Measurements from ENCODE around the gene A4GNT.

The A4GNT gene

DNA sequence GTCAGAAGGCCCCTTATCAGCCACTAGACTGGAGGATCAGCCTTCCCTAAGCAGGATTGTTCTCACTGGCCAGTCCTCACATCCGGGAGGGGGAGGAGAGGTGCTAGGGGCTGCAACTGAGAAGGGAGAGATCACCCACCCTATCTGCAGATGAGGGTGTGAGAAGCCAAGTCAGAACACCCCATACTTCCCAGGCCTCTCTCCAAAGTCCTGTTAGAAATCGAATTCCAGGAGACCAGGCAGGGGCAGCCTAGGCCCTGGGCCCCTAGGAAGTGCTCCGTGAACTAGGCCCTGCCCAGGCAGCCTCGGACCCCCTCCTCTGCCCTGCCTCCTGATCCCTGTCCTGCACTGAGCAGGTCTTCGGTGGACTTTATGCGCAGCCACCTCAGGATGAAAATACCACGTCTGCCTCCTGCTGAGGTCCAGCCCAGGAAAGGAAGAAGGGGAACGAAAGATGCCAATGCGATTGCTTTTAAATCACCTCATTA lies 17.7 kb downstream of the A4GNT start:
- TF ChIP-seq, protein P1, sequence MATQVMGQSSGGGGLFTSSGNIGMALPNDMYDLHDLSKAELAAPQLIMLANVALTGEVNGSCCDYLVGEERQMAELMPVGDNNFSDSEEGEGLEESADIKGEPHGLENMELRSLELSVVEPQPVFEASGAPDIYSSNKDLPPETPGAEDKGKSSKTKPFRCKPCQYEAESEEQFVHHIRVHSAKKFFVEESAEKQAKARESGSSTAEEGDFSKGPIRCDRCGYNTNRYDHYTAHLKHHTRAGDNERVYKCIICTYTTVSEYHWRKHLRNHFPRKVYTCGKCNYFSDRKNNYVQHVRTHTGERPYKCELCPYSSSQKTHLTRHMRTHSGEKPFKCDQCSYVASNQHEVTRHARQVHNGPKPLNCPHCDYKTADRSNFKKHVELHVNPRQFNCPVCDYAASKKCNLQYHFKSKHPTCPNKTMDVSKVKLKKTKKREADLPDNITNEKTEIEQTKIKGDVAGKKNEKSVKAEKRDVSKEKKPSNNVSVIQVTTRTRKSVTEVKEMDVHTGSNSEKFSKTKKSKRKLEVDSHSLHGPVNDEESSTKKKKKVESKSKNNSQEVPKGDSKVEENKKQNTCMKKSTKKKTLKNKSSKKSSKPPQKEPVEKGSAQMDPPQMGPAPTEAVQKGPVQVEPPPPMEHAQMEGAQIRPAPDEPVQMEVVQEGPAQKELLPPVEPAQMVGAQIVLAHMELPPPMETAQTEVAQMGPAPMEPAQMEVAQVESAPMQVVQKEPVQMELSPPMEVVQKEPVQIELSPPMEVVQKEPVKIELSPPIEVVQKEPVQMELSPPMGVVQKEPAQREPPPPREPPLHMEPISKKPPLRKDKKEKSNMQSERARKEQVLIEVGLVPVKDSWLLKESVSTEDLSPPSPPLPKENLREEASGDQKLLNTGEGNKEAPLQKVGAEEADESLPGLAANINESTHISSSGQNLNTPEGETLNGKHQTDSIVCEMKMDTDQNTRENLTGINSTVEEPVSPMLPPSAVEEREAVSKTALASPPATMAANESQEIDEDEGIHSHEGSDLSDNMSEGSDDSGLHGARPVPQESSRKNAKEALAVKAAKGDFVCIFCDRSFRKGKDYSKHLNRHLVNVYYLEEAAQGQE (IDR thresholded peaks at IDR 0.05; ENCODE audit: insufficient replicate concordance, low read depth): no peak
- TF ChIP-seq GABPA (IDR thresholded peaks at IDR 0.05; ENCODE audit: low read depth): no peak
- TF ChIP-seq, protein P2, sequence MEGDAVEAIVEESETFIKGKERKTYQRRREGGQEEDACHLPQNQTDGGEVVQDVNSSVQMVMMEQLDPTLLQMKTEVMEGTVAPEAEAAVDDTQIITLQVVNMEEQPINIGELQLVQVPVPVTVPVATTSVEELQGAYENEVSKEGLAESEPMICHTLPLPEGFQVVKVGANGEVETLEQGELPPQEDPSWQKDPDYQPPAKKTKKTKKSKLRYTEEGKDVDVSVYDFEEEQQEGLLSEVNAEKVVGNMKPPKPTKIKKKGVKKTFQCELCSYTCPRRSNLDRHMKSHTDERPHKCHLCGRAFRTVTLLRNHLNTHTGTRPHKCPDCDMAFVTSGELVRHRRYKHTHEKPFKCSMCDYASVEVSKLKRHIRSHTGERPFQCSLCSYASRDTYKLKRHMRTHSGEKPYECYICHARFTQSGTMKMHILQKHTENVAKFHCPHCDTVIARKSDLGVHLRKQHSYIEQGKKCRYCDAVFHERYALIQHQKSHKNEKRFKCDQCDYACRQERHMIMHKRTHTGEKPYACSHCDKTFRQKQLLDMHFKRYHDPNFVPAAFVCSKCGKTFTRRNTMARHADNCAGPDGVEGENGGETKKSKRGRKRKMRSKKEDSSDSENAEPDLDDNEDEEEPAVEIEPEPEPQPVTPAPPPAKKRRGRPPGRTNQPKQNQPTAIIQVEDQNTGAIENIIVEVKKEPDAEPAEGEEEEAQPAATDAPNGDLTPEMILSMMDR (IDR thresholded peaks at IDR 0.05; ENCODE audit: insufficient read depth, low read length): no peak
- Histone ChIP-seq H3K4me3 (replicated peaks; ENCODE audit: insufficient read depth, low read length) (peak overlapping the region; percentile 83), H3K27ac (replicated peaks) (no peak overlapping the region), H3K27me3 (ENCODE audit: insufficient read depth, poor library complexity, severe bottlenecking) (no peaks in the 10 kb centered on the region)
- DNase-seq (ENCODE audit: low read depth in 1 of 2, low spot score in 1 of 2): no peak

DNA sequence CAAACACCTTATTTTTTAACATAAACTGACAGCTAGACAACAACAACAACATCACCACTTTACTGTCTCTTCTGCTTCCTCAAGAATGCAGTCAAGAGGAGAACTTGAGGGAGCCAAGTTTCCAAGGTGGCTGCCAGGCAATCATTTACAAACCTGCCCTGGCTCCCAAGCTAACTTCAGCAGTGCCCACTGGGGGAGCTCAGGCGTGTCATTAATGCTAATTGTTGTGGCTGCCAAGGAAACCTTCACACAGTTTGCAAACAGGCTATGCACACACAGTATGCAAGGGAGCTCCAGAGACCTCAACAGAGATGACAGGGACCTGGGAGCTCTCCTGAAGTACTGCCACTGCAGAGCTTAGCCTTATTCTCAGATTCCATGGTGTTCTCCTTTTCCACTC lies 18.9 kb downstream of the A4GNT start:
- Histone ChIP-seq H3K4me3 (replicated peaks; ENCODE audit: insufficient read depth, low read length) (no peak overlapping the region), H3K27ac (replicated peaks) (no peak overlapping the region), H3K27me3 (ENCODE audit: insufficient read depth, poor library complexity, severe bottlenecking) (no peaks in the 10 kb centered on the region)
- TF ChIP-seq GABPA (IDR thresholded peaks at IDR 0.05; ENCODE audit: low read depth): no peak
- TF ChIP-seq SPI1 (IDR thresholded peaks at IDR 0.05; ENCODE audit: borderline replicate concordance, low read depth): no peak
- TF ChIP-seq, protein P1 (IDR thresholded peaks at IDR 0.05; ENCODE audit: insufficient replicate concordance, low read depth): no peak
- TF ChIP-seq, protein P2 (IDR thresholded peaks at IDR 0.05; ENCODE audit: insufficient read depth, low read length): no peak
- no peak for TF ChIP-seq POLR2AphosphoS5 (IDR thresholded peaks at IDR 0.05; ENCODE audit: low read depth)
- DNase-seq (ENCODE audit: low read depth in 1 of 2, low spot score in 1 of 2): no peak

DNA sequence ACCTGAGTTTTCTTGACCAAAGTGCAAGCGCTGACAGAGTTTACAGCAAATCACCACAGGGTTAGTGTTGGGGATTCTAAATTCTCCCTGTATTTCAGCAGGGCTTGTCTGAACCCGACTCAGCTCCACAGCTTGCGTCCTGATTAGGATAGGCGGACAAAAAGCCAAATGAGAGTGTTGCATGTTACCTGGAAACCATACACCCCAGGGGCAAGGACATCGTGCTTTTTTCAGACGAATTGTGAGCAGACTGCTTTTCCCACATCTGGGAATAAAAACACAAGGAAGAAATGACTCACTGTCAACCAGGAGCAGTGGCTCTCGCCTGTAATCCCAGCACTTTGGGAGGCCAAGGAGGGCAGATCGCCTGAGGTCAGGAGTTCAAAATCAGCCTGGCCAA lies 19.8 kb downstream of the A4GNT start:
- DNase-seq (ENCODE audit: low read depth in 1 of 2, low spot score in 1 of 2): no peak
- TF ChIP-seq, protein P2 (IDR thresholded peaks at IDR 0.05; ENCODE audit: insufficient read depth, low read length): no peak
- TF ChIP-seq, protein P1 (IDR thresholded peaks at IDR 0.05; ENCODE audit: insufficient replicate concordance, low read depth): no peak
- TF ChIP-seq SPI1 (IDR thresholded peaks at IDR 0.05; ENCODE audit: borderline replicate concordance, low read depth) (no peak), POLR2AphosphoS5 (IDR thresholded peaks at IDR 0.05; ENCODE audit: low read depth) (no peak), GABPA (IDR thresholded peaks at IDR 0.05; ENCODE audit: low read depth) (no peak)
- Histone ChIP-seq H3K27me3 (ENCODE audit: insufficient read depth, poor library complexity, severe bottlenecking) (no peaks in the 10 kb centered on the region), H3K27ac (replicated peaks) (no peak overlapping the region), H3K4me3 (replicated peaks; ENCODE audit: insufficient read depth, low read length) (no peak overlapping the region)

Data from HL-60 (cell line).